SIG-M5 treated with dmso at 0.1 percent for 504 hours (cell line): Measurements from ENCODE around the gene MAP1LC3B.
A peak's percentile ranks its signal among the peaks of the same experiment; 100 is the strongest.
"Not testable (repeated sequence)": the region's sequence is repeated elsewhere in the genome, so short reads cannot be mapped to it uniquely, and the experiment has no call there.

Experiments used
- DNase-seq: peaks from one replicate; lab custom pipeline; 2025; ENCODE audit not compliant: unreplicated experiment; lab: John Stamatoyannopoulos, UW

Gene MAP1LC3B

DNA sequence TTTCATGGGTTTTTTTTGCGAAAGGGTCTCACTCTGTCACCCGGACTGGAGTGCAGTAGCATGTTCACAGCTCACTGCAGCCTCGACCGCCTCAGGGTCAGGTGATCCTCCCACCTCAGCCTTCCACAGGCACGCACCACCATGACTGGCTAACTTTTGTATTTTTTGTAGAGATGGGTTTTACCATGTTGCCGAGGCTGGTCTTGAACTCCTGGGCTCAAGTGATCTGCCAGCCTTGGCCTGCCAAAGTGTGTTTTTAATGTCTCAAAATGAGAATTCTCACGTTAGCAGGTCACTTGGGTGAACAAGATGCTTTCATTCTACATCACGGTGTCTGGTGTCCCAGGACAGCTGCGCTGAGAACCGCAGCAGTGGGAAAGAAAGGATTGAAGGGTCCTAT lies 11.7 kb upstream of the MAP1LC3B start:
- DNase-seq, result no peak

DNA sequence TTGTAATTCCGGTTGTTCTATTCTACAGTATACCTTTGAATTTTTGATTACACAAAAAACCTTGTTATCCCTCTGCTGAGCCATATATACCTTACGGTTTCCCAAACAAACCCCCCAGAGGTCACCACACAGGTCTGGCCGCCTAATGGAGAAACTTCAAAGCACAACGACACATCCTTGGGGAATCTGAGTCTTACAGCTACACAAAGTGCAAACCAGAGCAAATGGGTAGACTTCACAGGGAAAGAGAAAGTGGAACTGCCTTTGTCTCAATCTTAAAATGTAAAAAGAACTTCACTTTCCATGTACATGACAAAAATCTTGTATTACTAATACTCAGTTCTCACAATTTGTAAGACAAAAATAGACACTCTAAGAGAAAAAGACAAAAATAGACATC lies 11.3 kb upstream of the MAP1LC3B start:
- no peak for DNase-seq

GRCh38 chr16:87382023-87382785 lies 9.9 kb upstream of the MAP1LC3B start:
- DNase-seq, result no peak

GRCh38 chr16:87383505-87384161 lies 8.5 kb upstream of the MAP1LC3B start, which contains the start of gene FBXO31:
Gene FBXO31 (minus strand): TSS chr16:87383776. CDS start chr16:87383744, 32 bp downstream.
- peak; percentile 85 for DNase-seq

GRCh38 chr16:87384162-87384874 lies 7.8 kb upstream of the MAP1LC3B start:
- DNase-seq, result peak; percentile 85

DNA sequence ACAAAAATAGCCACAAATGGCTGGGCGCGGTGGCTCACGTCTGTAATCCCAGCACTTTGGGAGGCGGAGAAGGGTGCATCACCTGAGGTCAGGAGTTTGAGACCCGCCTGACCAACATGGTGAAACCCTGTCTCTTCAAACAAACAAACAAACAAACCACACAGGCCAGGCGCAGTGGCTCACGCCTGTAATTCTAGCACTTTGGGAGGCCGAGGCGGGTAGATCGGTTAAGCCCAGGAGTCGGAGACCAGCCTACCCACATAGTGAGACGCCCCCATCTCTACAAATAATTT lies 7.3 kb upstream of the MAP1LC3B start:
- not testable (repeated sequence) for DNase-seq

DNA sequence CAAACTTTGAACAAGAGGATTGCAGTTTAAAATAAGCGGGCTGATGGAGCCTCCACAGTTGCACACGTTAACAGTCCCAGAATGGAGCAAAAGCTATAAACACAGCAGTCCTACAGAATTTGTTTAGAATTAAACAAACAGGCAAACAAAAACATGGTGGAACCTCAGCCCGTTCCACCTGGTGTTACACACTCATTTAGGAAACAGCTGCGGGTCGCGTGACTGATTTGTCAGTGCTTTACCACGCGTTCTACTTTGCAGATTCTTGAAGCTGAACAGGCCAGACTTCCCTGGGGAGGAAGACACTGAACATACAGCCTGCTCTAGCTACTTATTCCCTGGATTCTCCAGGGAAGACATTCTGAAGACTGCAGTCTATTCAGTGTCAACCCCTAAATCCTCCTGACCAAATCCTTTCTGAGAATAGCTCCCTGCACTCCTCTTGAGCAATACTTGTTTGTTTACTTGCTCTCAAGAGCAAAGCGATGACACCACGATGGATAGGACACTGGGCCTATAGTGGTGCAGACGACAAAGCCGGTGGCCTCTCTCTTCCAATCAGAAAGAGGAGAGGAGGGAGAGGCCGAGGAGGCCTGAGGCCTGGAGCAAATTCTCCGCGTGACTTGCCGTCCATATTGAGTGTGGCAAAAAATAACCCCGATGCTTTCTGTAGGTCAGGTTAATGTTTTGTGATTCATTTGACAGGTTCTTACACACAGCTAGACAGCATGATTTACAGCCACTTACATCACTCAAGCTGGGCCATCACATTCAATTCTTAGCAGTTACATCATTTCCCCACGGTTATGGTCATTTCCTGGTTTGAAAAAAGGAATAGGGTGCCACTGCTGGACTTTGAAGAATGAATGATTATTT lies 4.0 kb upstream of the MAP1LC3B start:
- peak; percentile 98 for DNase-seq

- DNase-seq, result no peak
These were observed 3.4 kb upstream of the MAP1LC3B start for GRCh38 chr16:87388818-87389134.

DNA sequence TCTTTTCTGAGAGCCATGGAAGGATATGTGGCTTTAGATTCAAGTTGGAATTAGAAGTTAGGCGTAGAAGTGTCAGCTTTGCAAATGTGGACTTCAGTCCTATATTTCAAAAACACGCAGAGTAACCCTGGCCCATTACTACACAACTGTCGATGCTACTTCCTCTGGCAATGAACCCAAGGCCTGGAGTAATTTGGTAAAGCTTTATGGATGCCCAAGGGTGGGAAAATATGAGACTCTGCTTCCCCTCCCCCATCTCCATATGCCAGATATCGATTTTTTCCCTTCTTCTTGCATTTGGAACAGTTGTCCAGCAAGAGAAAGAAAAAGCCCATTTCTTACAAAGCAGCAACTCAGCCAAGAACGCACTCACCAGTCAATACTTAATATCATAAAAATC lies 2.9 kb upstream of the MAP1LC3B start:
- DNase-seq, result no peak

GRCh38 chr16:87389914-87390313 lies 2.2 kb upstream of the MAP1LC3B start:
- DNase-seq, result not testable (repeated sequence)

GRCh38 chr16:87390641-87391323 lies 1.4 kb upstream of the MAP1LC3B start:
- DNase-seq, result no peak

GRCh38 chr16:87391324-87391949 lies 699 bp upstream of the MAP1LC3B start:
- DNase-seq, result no peak

DNA sequence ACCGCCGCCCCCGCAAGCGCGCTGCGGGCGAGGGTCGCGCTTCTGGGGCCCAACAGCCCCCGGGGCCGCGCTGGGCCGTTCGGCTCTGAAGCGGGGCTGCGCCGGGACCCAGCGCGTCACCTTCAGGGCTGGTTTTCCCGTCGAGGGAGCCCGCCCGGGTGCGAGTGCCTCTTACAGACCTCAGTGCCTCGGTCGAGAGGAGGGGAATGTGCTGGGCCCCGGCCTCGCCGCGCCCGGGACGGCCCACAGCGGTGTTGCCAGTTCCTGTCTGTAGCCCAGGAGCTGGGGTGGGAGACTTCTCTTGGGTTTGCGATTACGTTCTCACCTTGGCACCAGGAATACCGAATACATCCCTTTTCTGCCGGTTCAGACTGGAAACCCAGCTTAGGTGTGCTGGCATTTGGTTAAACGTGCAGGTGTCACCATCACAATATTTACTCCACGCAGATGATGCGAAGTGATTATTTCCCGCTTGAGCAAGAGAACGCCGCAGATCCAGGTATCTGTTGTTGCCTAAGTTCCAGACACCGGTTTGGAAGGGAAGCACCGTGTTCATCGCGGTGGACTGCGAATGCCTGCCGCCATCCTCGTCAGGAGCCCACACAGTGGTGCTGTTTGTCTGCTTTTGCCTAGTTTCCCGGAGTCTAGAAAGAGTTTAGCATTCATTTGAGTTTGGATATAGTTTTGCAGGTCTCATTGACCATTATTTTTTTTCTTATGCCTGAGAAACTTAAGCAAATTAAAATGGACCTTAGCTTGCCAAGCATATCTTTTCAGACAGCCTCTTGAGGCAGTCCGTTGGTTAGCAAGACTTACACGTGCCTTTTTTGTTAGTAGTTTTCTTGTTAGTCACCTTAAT lies 914 bp downstream of the MAP1LC3B start:
- peak; percentile 32 for DNase-seq

DNA sequence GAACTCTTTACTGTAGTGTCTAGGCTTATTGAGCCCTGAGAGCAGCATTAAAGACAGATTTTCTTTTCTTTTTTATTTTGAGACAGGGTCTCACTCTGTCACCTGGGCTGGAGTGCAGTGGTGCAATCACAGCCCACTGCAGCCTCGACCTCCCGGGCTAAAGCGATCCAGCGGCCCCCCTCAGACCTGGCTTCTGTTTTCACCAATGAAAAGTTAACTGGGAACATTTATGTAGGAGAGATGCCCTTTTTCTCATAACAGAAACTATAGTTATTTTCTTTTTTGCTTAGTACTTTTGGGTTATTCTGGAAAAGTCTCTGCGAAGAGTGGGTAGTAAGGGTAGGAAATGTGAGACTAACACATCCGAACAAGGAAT lies 1.5 kb downstream of the MAP1LC3B start:
- DNase-seq, result no peak

DNA sequence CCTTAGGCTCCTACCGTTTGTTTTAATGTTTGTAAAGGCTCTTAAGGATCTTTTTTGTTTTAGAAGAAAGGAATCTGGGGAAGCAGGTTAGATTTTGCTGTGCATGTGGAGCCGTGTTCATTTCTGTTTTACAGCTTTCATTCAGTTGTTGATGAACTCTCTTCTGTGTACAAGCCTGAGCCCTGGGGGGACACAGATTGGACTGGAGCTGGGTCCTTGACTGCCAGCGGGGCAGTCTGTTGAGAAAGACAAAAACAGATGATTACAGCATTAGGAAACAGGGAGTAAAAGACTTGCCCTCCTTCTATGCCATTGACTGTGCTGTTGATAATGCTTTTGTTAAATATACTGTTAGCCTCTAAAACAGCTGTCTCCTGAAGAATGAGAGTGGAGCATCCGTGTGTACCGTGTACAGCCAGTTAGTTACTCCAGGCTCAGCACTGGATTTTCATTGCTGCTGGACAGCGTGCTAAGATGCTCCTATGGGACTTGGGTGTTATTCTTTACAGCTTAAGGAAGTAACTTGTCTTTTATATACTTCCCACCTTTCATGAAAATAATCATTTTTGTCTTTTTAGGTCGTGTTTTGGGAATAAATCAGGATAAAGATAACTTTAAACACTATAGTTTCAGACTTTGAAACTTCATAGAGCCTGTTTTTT lies 3.2 kb downstream of the MAP1LC3B start:
- no peak for DNase-seq

- DNase-seq, result no peak
These were observed 12.9 kb downstream of the MAP1LC3B start for GRCh38 chr16:87404764-87405625.

DNA sequence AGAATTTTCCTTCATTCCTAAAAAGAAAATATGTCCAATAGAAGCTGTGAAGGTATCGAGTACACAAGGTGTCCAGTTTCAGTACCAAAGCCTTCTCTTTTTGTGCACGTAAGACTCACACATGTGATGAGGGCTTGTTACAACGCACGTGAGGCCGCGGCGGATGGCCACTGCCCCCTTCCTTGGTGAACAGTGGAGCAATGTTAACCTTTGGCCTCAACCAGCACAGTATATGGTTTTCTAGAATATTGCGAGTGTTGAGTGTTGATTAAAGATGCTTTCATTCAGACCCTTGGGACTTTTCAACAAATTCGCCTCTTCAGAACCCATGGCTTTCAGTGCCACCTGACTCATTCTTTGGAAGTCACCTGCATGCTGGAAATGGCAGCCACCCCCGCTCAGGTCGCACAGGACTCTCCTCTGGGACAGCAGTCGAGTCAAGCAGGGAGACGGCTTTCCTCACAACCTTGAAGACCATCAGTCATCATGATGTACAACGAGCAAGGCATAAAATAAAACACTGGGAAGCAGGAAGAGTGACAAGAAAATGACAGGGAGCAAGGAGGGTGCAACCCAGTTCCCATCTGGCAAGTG lies 14.5 kb downstream of the MAP1LC3B start:
- DNase-seq, result no peak
